Uterus (tissue), 4 donors: ENCODE measurements around the gene BSND. TPM values are rescaled to one million over a fixed set of nuclear protein-coding genes. Genes with fewer than 3 reads are reported as not detected.
A peak's percentile ranks its signal among the peaks of the same experiment; 100 is the strongest.
"Not testable (repeated sequence)": the region's sequence is repeated elsewhere in the genome, so short reads cannot be mapped to it uniquely, and the experiment has no call there.

Experiments used
- DNase-seq, 2 donors: peaks; one replicate each; pipeline ENCODE4 v3.0.0-alpha.2; 2019 to 2020
- H3K27ac ChIP-seq, 2 donors: fragments of 200-600 bp; sonication (generic); 1 replicate in 1 of 2; 2 replicates in 1 of 2; pipeline ENCODE4 v1.5.1; 2016 to 2018
- H3K27me3 ChIP-seq, 2 donors: fragments of 200-600 bp; sonication (generic); one replicate each; pipeline ENCODE4 v1.5.1; 2018 to 2019; ENCODE audit warnings: control low read depth in 1 of 2
- H3K36me3 ChIP-seq, 2 donors: fragments of 200-600 bp; sonication (generic); one replicate each; pipeline ENCODE4 v1.5.1; 2019; ENCODE audit warnings: control low read depth in 1 of 2
- H3K4me1 ChIP-seq, 2 donors: fragments of 200-600 bp; sonication (generic); one replicate each; pipeline ENCODE4 v1.5.1; 2018 to 2019; ENCODE audit warnings: control low read depth in 1 of 2
- H3K4me3 ChIP-seq, 2 donors: fragments of 200-600 bp; sonication (generic); 1 replicate in 1 of 2; 2 replicates in 1 of 2; pipeline ENCODE4 v1.5.1; 2018 to 2019; ENCODE audit warnings: mild to moderate bottlenecking in 1 of 2
- H3K9me3 ChIP-seq, 2 donors: fragments of 200-600 bp; sonication (generic); one replicate each; pipeline ENCODE4 v1.5.1; 2019; ENCODE audit warnings: control low read depth in 1 of 2
- POLR2A ChIP-seq, 2 donors: fragments of 450-650 bp; IDR thresholded peaks; one replicate each; pipeline ENCODE4 v1.6.1; 2016; ENCODE audit warnings: antibody characterized with exemption in 2 of 2, mild to moderate bottlenecking in 1 of 2, moderate library complexity in 1 of 2
- intact Hi-C: fragments of 100-400 bp; cut with DNase I; formaldehyde crosslinking; loops from one replicate; pipeline ENCODE4 v1.15.1; 2023; ENCODE audit warnings: low total_unique reads
- total RNA-seq, 4 donors: library from RNA; depleted of rRNA in 3 of 4; stranded (reverse); fragments of >200 nt in 3 of 4; gene quantifications; one replicate each; pipeline versions ENCODE4 v1.1.0 to v1.2.4, GENCODE V29; 2014 to 2023
- TF ChIP-seq, protein P1 (sequence below), 4 experiments: fragments of 200-600 bp in 2 of 4; fragments of 450-650 bp in 2 of 4; sonication (generic) in 2 of 4; IDR thresholded peaks; one replicate each; pipeline ENCODE4 v1.5.1; 2016 to 2019; ENCODE audit warnings: antibody characterized with exemption in 4 of 4, mild to moderate bottlenecking in 2 of 4, moderate library complexity in 1 of 4
- donor health status: DM: yes; HTN: yes; CAD: no.

The BSND gene
- total RNA-seq, 4 donors from 2014 or later = not detected

DNA sequence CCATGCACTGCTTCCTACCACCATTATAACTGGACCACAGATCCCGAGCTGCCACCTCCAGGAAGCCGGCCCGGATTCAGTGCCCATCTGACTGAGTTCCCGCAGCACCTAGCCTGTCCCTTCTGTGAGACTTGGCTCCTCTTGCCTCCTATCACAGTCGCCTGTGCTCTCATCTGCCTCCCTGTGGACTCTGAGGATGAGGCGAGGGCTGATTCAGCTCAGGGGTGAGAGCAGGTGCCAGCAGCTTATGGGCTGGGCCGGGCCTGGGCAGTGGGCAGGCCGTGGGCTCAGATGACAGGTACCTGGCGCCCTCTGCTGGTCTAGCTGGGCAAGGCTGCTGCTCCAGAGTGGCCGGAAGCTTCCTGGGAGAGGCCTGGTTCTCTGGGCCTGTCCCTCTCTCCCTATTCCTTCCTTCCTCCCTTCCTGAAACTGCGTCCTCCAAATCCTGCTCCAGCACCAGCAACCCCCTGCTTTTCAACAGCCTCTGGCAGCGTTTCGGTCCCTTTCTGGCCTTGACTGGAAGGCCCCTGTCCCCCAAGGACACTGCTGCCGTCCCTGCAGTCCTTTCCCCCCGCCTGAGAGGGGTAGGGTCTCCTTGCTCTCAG is 23.3 kb downstream of the BSND start:
- TF ChIP-seq POLR2A (IDR thresholded peaks at IDR 0.05) = no peak
- TF ChIP-seq, protein P1, sequence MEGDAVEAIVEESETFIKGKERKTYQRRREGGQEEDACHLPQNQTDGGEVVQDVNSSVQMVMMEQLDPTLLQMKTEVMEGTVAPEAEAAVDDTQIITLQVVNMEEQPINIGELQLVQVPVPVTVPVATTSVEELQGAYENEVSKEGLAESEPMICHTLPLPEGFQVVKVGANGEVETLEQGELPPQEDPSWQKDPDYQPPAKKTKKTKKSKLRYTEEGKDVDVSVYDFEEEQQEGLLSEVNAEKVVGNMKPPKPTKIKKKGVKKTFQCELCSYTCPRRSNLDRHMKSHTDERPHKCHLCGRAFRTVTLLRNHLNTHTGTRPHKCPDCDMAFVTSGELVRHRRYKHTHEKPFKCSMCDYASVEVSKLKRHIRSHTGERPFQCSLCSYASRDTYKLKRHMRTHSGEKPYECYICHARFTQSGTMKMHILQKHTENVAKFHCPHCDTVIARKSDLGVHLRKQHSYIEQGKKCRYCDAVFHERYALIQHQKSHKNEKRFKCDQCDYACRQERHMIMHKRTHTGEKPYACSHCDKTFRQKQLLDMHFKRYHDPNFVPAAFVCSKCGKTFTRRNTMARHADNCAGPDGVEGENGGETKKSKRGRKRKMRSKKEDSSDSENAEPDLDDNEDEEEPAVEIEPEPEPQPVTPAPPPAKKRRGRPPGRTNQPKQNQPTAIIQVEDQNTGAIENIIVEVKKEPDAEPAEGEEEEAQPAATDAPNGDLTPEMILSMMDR (IDR thresholded peaks at IDR 0.05) = peak; percentile 30 to 60 (median 46)
- Histone ChIP-seq H3K4me1 (no peaks in the 10 kb centered on the region), H3K9me3 (no peaks in the 10 kb centered on the region), H3K4me3 (no peak overlapping the region), H3K27me3 (no peaks in the 10 kb centered on the region), H3K36me3 (no peaks in the 10 kb centered on the region), H3K27ac (no peak overlapping the region)
- intact Hi-C loops = no loop called here
- peak; percentile 34 to 35 for DNase-seq

DNA sequence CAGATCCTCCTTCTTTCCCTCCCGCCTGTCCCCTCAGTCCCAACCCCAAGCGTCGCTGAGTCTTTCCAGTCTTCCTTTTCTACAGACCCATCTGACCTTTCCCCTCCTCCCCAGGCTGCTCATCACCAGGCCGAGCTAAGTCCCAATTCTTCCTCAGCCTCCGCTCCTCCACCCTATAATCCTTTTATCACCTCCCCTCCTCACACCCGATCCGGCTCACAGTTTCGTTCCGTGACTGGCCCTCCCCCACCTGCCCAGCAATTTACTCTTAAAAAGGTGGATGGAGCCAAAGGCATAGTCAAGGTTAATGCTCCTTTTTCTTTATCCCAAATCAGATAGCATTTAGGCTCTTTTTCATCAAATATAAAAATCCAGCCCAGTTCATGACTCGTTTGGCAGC is 25.4 kb downstream of the BSND start:
- H3K27me3 ChIP-seq, intact Hi-C loops, H3K27ac ChIP-seq, DNase-seq, H3K36me3 ChIP-seq, H3K4me3 ChIP-seq, H3K4me1 ChIP-seq, H3K9me3 ChIP-seq: not testable (repeated sequence)

GRCh38 chr1:55026682-55027081 is 27.9 kb downstream of the BSND start:
- intact Hi-C loops, H3K9me3 ChIP-seq, H3K4me3 ChIP-seq, DNase-seq, H3K27ac ChIP-seq, H3K27me3 ChIP-seq, H3K36me3 ChIP-seq, H3K4me1 ChIP-seq: not testable (repeated sequence)

DNA sequence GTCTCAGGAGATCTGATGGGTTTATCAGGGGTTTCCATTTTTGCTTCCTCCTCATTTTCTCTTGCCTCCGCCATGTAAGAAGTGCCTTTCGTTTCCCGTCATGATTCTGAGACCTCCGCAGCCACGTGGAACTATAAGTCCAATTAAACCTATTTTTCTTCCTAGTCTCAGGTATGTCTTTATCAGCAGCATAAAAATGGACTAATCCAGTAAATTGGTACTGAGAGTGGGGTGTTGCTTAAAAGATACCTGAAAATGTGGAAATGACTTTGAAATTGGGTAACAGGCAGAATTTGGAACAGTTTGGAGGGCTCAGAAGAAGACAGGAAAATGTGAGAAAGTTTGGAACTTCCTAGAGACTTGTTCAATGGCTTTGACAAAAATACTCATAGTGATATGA is 32.4 kb downstream of the BSND start:
- H3K9me3 ChIP-seq, H3K4me1 ChIP-seq, H3K36me3 ChIP-seq, H3K27me3 ChIP-seq, H3K4me3 ChIP-seq, H3K27ac ChIP-seq, DNase-seq, intact Hi-C loops: not testable (repeated sequence)

GRCh38 chr1:55033265-55033614 is 34.5 kb downstream of the BSND start:
- DNase-seq = no peak
- Histone ChIP-seq H3K4me3 (no peak overlapping the region), H3K36me3 (no peaks in the 10 kb centered on the region), H3K27ac (no peak overlapping the region), H3K27me3 (peaks cover 0 to 13% of the 10 kb centered on the region in 2 donors), H3K9me3 (no peaks in the 10 kb centered on the region), H3K4me1 (no peaks in the 10 kb centered on the region)
- intact Hi-C loops = no loop called here
- TF ChIP-seq, protein P1 (IDR thresholded peaks at IDR 0.05) = no peak
- no peak for TF ChIP-seq POLR2A (IDR thresholded peaks at IDR 0.05)

DNA sequence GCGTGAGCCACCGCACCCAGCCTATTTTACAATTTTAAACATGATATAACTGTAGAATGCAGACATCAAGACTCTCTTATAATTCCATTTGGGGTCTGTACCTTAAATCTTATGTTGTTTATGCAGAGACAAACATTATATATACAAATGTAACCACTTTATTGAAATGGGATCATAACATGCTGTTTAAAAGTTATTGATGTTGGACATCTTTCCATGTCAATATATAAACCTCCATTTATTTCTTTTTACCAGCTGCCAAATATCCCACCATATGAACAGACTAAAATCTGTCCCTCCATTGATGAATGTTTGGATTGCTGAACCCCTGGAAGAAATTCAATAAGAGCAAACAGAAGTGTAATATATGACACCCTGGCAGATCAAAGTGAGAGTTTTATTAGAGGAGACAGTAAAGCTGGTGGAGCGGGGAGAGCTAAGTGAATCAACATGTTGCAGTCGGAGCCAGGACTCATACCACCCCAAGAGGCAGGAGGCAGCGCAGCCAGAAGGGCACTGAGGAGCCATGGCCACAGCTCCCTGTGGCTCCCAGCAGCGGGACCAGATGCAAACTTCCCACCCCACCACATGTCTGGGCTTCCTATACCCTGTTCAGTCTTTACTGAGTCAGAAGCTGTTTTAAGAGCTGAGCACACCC is 35.9 kb downstream of the BSND start:
- Histone ChIP-seq H3K9me3 (no peaks in the 10 kb centered on the region), H3K4me1 (peaks cover 0 to 4% of the 10 kb centered on the region in 2 donors), H3K27ac (no peak overlapping the region), H3K4me3 (no peak overlapping the region), H3K36me3 (no peaks in the 10 kb centered on the region), H3K27me3 (peaks cover 0 to 13% of the 10 kb centered on the region in 2 donors)
- DNase-seq = no peak
- TF ChIP-seq POLR2A (IDR thresholded peaks at IDR 0.05) = no peak
- TF ChIP-seq, protein P1 (IDR thresholded peaks at IDR 0.05) = no peak
- intact Hi-C loops = no loop called here
